Neutrophil (primary cell): ENCODE results near the gene MRPL37.
A peak's percentile ranks its signal among the peaks of the same experiment; 100 is the strongest.
"Not testable (repeated sequence)": the region's sequence is repeated elsewhere in the genome, so short reads cannot be mapped to it uniquely, and the experiment has no call there.

Experiments used
- H3K27ac ChIP-seq: fragments of 200-600 bp; sonication (generic); 2 replicates; pipeline ENCODE4 v1.5.1; 2016; ENCODE audit warnings: mild to moderate bottlenecking, moderate library complexity
- H3K27me3 ChIP-seq: fragments of 200-600 bp; sonication (generic); 2 replicates; pipeline ENCODE4 v1.6.0; 2016; ENCODE audit warnings: mild to moderate bottlenecking
- H3K36me3 ChIP-seq: fragments of 200-600 bp; sonication (generic); 2 replicates; pipeline ENCODE4 v1.5.1; 2017
- H3K4me1 ChIP-seq, 2 experiments: fragments of 200-600 bp in 1 of 2; sonication (generic) in 1 of 2; 1 replicate in 1 of 2; 2 replicates in 1 of 2; pipeline versions ENCODE4 v1.5.1 to v1.6.1; 2013 to 2016; ENCODE audit warnings: low read depth in 1 of 2, low read length in 1 of 2, mild to moderate bottlenecking in 1 of 2, moderate library complexity in 1 of 2; ENCODE audit not compliant: control insufficient read depth in 1 of 2, insufficient read depth in 1 of 2
- H3K4me3 ChIP-seq, 2 experiments: fragments of 200-600 bp in 1 of 2; sonication (generic) in 1 of 2; 1 replicate in 1 of 2; 2 replicates in 1 of 2; pipeline ENCODE4 v1.5.1; 2013 to 2016; ENCODE audit warnings: low read depth in 1 of 2, low read length in 1 of 2, mild to moderate bottlenecking in 1 of 2, moderate library complexity in 1 of 2
- H3K9me3 ChIP-seq: fragments of 200-600 bp; sonication (generic); 2 replicates; pipeline ENCODE4 v1.5.1; 2016
- TF ChIP-seq, protein P1 (sequence below): fragments of 200-600 bp; sonication (generic); IDR thresholded peaks from 2 replicates; pipeline ENCODE4 v1.5.1; 2016; ENCODE audit warnings: antibody characterized with exemption

Gene MRPL37

DNA sequence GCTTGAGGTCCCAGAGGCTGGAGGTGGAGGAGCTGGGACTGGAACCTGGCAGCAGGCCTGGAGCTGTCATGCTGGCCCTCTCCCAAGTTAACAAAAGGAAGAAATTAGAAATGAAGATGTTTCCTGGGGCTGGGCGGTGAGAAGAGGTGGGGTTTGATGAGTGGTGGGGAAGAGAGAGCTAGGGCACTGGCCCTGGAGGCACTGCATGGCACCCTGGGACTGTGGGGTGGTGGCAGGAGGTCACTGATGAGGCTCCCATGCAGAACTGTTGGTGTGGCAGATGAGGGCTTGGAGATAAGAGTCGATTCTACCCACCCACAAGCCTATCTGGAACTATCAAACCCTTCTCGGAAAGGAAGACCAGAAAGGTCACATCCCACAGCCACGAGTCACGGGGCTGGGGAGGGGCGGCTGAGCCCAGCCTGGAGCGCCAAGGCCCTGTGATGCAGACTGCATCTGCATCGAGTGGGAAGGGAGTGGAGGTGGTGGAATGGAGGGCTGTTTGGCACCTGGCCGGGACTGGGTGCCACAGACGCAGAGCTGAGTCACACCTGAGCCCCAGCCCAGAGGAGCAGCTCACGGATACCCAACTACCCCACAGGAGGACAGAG, 29.4 kb downstream of the MRPL37 start:
- TF ChIP-seq, protein P1, sequence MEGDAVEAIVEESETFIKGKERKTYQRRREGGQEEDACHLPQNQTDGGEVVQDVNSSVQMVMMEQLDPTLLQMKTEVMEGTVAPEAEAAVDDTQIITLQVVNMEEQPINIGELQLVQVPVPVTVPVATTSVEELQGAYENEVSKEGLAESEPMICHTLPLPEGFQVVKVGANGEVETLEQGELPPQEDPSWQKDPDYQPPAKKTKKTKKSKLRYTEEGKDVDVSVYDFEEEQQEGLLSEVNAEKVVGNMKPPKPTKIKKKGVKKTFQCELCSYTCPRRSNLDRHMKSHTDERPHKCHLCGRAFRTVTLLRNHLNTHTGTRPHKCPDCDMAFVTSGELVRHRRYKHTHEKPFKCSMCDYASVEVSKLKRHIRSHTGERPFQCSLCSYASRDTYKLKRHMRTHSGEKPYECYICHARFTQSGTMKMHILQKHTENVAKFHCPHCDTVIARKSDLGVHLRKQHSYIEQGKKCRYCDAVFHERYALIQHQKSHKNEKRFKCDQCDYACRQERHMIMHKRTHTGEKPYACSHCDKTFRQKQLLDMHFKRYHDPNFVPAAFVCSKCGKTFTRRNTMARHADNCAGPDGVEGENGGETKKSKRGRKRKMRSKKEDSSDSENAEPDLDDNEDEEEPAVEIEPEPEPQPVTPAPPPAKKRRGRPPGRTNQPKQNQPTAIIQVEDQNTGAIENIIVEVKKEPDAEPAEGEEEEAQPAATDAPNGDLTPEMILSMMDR, result no peak
- Histone ChIP-seq H3K36me3 (peaks cover 5% of the 10 kb centered on the region), H3K9me3 (no peaks in the 10 kb centered on the region), H3K27me3 (no peaks in the 10 kb centered on the region), H3K4me1 (no peaks in the 10 kb centered on the region), H3K27ac (no peak overlapping the region), H3K4me3 (no peak overlapping the region)

DNA sequence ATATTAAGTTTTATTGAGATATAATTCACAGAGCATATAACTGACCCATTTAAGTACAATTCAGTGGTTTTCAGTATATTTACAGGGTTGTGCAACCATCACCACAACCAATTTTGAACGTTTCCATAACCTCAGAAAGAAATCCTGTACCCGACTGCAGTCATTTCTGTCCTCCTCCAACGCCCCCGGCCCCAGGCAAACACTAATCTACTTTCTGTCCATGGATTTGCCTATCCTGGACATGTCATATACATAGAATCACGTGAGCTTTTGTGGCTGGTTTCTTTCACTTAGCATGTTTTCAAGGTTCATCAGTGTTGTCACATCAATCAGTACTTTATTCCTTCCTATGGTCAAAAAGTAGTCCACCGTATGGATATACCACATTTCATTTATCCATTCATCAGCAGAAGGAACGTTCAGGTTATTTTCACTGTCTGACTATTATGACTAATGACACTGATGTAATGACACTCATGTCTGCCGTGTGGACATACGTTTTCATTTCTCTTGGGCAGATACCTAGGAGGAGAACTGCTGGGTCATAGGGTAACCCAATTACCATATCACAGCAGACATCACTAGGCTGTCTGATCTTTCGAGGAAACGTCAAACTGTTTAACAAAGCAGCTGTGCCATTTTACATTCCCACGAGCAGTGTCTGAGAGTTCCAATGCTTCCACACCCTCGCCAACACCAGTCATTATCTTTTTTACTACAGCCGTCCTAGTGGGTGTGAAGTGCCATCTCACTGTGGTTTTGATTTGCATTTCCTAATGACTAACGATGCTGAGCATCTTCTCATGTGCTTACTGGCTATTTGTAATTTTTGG, 30.8 kb downstream of the MRPL37 start:
- H3K9me3 ChIP-seq, result no peaks in the 10 kb centered on the region
- peaks cover 5% of the 10 kb centered on the region for H3K36me3 ChIP-seq
- TF ChIP-seq, protein P1, result no peak
- H3K27ac ChIP-seq, result no peak overlapping the region
- H3K4me1 ChIP-seq, result no peaks in the 10 kb centered on the region
- no peak overlapping the region for H3K4me3 ChIP-seq
- no peaks in the 10 kb centered on the region for H3K27me3 ChIP-seq

DNA sequence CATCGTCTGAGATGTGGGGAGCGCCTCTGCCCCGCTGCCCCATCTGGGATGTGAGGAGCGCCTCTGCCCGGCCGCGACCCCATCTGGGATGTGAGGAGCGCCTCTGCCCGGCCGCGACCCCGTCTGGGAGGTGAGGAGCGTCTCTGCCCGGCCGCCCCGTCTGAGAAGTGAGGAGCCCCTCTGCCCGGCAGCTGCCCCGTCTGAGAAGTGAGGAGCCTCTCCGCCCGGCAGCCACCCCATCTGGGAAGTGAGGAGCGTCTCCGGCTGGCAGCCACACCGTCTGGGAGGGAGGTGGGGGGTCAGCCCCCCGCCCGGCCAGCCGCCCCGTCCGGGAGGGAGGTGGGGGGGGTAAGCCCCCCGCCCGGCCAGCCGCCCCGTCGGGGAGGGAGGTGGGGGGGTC, 33.2 kb downstream of the MRPL37 start:
- H3K36me3 ChIP-seq, H3K9me3 ChIP-seq, H3K4me3 ChIP-seq, H3K27ac ChIP-seq, H3K27me3 ChIP-seq: not testable (repeated sequence)
- peaks cover under 1 to 13% of the 10 kb centered on the region in 2 experiments for H3K4me1 ChIP-seq

DNA sequence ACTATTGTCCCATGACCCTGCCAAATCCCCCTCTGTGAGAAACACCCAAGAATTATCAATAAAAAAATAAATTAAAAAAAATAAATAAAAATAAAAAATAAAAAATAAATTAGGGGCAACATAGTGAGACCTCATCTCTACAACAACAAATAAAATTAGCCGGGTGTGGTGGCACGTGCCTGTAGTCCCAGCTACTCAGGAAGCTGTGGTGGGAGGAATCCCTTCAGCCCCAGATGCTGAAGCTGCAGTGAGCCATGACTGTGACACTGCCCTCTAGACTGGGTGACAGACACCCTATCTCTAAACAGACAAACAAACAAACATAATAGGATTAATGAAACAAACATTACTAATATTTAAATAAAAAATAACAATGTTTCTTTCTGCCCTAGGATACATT, 34.3 kb downstream of the MRPL37 start:
- Histone ChIP-seq H3K4me3 (no peak overlapping the region), H3K27me3 (no peaks in the 10 kb centered on the region), H3K4me1 (peaks cover 11 to 24% of the 10 kb centered on the region in 2 experiments), H3K36me3 (no peaks in the 10 kb centered on the region), H3K27ac (no peak overlapping the region), H3K9me3 (no peaks in the 10 kb centered on the region)
- TF ChIP-seq, protein P1, result no peak

DNA sequence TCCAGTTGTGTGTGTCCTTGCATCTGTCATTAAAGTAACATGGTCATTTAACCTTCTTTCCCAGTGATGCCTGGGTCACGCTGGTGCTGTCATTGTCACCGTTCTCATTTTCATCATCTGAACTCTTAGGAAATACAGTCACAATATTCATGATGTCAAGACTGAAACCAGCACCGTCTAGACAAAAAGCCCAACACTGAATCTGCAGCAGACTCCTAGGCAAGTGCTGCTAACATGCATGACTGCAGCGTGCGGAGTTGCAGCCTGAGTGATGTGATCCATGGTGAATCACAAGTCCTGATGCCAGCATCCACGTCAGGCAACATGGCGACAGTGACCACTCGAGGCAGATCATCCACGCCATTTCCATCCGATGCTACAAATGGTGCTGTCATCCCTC, 37.6 kb downstream of the MRPL37 start:
- TF ChIP-seq, protein P1, result no peak

DNA sequence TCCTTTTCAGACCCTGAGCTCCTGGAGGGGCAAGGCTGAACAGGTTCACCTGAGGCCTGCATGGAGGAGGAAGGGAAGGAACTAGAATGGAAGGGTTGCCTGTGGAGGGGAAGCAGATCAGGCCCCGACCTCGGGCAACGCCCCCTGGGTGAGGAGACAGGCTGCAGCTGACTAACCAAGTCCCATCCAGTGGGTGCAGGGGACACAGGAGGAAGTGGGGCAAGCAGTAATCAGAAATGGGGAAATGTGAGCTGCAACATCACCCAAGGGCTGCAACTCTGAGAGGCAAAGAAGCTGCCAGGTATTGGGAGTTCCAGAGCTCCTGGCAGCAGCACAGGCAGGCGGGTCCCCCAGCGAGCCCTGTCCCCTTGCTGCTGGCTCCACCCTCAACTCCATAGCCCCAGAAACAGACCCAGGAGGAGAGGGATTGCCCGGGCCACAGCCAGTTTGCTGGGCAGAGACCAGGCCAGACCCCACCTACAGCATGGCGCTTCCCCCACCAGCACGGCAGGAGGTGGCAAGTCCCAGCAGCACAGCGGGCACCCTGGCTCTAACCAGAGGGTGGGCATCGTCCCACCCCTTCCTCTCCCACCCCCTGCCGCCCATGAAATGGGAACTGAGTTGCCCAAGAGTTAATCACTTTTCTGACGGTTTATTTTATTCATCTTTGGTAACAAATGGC, 38.5 kb downstream of the MRPL37 start:
- TF ChIP-seq, protein P1, result no peak
- Histone ChIP-seq H3K27ac (peak overlapping the region; percentile 37), H3K27me3 (no peaks in the 10 kb centered on the region), H3K4me3 (no peak overlapping the region), H3K9me3 (no peaks in the 10 kb centered on the region), H3K36me3 (no peaks in the 10 kb centered on the region), H3K4me1 (peaks cover 14 to 29% of the 10 kb centered on the region in 2 experiments)

More for the DNA sequence above, 37.6 kb downstream of the MRPL37 start:
- H3K27ac ChIP-seq, result no peak overlapping the region
- H3K4me1 ChIP-seq, result peaks cover 14 to 29% of the 10 kb centered on the region in 2 experiments
- H3K4me3 ChIP-seq, result no peak overlapping the region
- no peaks in the 10 kb centered on the region for H3K36me3 ChIP-seq
- H3K27me3 ChIP-seq, result no peaks in the 10 kb centered on the region
- no peaks in the 10 kb centered on the region for H3K9me3 ChIP-seq
